Measurements from ENCODE around the gene PTPRD. TPM values are rescaled to one million over a fixed set of nuclear protein-coding genes. Genes with fewer than 3 reads are reported as not detected.

The PTPRD gene
- total and polyA plus RNA-seq, 3 experiments from 2014 or later, result 0.02 to 0.04 TPM; not detected in 1

GRCh38 chr9:10009401-10009800, 603.4 kb downstream of the PTPRD start:
- H3K4me1 Mint-ChIP-seq, result no peaks in the 10 kb centered on the region
- Histone ChIP-seq H3K4me1 (ENCODE audit: insufficient read depth, low read length) (no peaks in the 10 kb centered on the region), H3K27ac (ENCODE audit: low read depth, low read length) (no peak overlapping the region), H3K4me3 (ENCODE audit: low read length) (no peak overlapping the region), H3K36me3 (ENCODE audit: insufficient read depth, low read length) (no peaks in the 10 kb centered on the region), H3K27me3 (ENCODE audit: insufficient read depth, low read length, poor library complexity, severe bottlenecking) (no peaks in the 10 kb centered on the region), H3K9me3 (ENCODE audit: low read length) (no peaks in the 10 kb centered on the region)
- H3K9me3 Mint-ChIP-seq, result peaks cover 0 to 6% (median 4%) of the 10 kb centered on the region in 5 donors
- H3K27ac Mint-ChIP-seq, result no peak overlapping the region
- no peaks in the 10 kb centered on the region for H3K27me3 Mint-ChIP-seq
- no peaks in the 10 kb centered on the region for H3K36me3 Mint-ChIP-seq
- no peak overlapping the region for H3K4me3 Mint-ChIP-seq
- ChIA-PET POLR2A (no interaction called here), CTCF (no interaction called here)
- DNase-seq, result no peak

GRCh38 chr9:10008101-10008799, 604.6 kb downstream of the PTPRD start:
- Mint-ChIP-seq H3K4me1 (no peaks in the 10 kb centered on the region), H3K27me3 (no peaks in the 10 kb centered on the region), H3K27ac (no peak overlapping the region), H3K9me3 (peaks cover 0 to 6% (median 5%) of the 10 kb centered on the region in 5 donors), H3K4me3 (no peak overlapping the region), H3K36me3 (no peaks in the 10 kb centered on the region)
- H3K4me1 ChIP-seq (ENCODE audit: insufficient read depth, low read length), result no peaks in the 10 kb centered on the region
- no peak overlapping the region for H3K4me3 ChIP-seq (ENCODE audit: low read length)
- CTCF ChIA-PET, result no interaction called here
- POLR2A ChIA-PET, result no interaction called here
- no peaks in the 10 kb centered on the region for H3K27me3 ChIP-seq (ENCODE audit: insufficient read depth, low read length, poor library complexity, severe bottlenecking)
- DNase-seq, result no peak
- no peaks in the 10 kb centered on the region for H3K36me3 ChIP-seq (ENCODE audit: insufficient read depth, low read length)
- H3K27ac ChIP-seq (ENCODE audit: low read depth, low read length), result no peak overlapping the region
- H3K9me3 ChIP-seq (ENCODE audit: low read length), result no peaks in the 10 kb centered on the region

GRCh38 chr9:10007356-10007755, 605.4 kb downstream of the PTPRD start:
- H3K9me3 Mint-ChIP-seq, result peaks cover 0 to 9% (median 5%) of the 10 kb centered on the region in 5 donors
- Histone ChIP-seq H3K36me3 (ENCODE audit: insufficient read depth, low read length) (no peaks in the 10 kb centered on the region), H3K27me3 (ENCODE audit: insufficient read depth, low read length, poor library complexity, severe bottlenecking) (no peaks in the 10 kb centered on the region), H3K4me1 (ENCODE audit: insufficient read depth, low read length) (no peaks in the 10 kb centered on the region), H3K27ac (ENCODE audit: low read depth, low read length) (no peak overlapping the region), H3K4me3 (ENCODE audit: low read length) (no peak overlapping the region), H3K9me3 (ENCODE audit: low read length) (no peaks in the 10 kb centered on the region)
- no peaks in the 10 kb centered on the region for H3K27me3 Mint-ChIP-seq
- H3K4me3 Mint-ChIP-seq, result no peak overlapping the region
- no peaks in the 10 kb centered on the region for H3K36me3 Mint-ChIP-seq
- no peak overlapping the region for H3K27ac Mint-ChIP-seq
- no peaks in the 10 kb centered on the region for H3K4me1 Mint-ChIP-seq
- no peak for DNase-seq
- ChIA-PET CTCF (no interaction called here), POLR2A (no interaction called here)

- Histone ChIP-seq H3K36me3 (ENCODE audit: insufficient read depth, low read length) (no peaks in the 10 kb centered on the region), H3K27ac (ENCODE audit: low read depth, low read length) (no peak overlapping the region), H3K4me3 (ENCODE audit: low read length) (no peak overlapping the region), H3K27me3 (ENCODE audit: insufficient read depth, low read length, poor library complexity, severe bottlenecking) (no peaks in the 10 kb centered on the region), H3K9me3 (ENCODE audit: low read length) (no peaks in the 10 kb centered on the region), H3K4me1 (ENCODE audit: insufficient read depth, low read length) (no peaks in the 10 kb centered on the region)
- Mint-ChIP-seq H3K4me3 (no peak overlapping the region), H3K27ac (no peak overlapping the region), H3K36me3 (no peaks in the 10 kb centered on the region), H3K9me3 (peaks cover 0 to 10% (median 5%) of the 10 kb centered on the region in 5 donors), H3K27me3 (no peaks in the 10 kb centered on the region), H3K4me1 (no peaks in the 10 kb centered on the region)
- POLR2A ChIA-PET, result no interaction called here
- CTCF ChIA-PET, result no interaction called here
- DNase-seq, result no peak
Observed at GRCh38 chr9:10005206-10005605, 607.6 kb downstream of the PTPRD start.

- H3K27me3 Mint-ChIP-seq, result no peaks in the 10 kb centered on the region
Observed at GRCh38 chr9:10003047-10003446, 609.8 kb downstream of the PTPRD start.

GRCh38 chr9:10000669-10001068, 612.1 kb downstream of the PTPRD start:
- Mint-ChIP-seq H3K4me3 (no peak overlapping the region), H3K36me3 (no peaks in the 10 kb centered on the region), H3K27me3 (no peaks in the 10 kb centered on the region), H3K4me1 (no peaks in the 10 kb centered on the region), H3K9me3 (peaks cover 0 to 23% (median 10%) of the 10 kb centered on the region in 5 donors), H3K27ac (no peak overlapping the region)
- H3K27me3 ChIP-seq (ENCODE audit: insufficient read depth, low read length, poor library complexity, severe bottlenecking), result no peaks in the 10 kb centered on the region
- H3K27ac ChIP-seq (ENCODE audit: low read depth, low read length), result no peak overlapping the region
- ChIA-PET CTCF (no interaction called here), POLR2A (no interaction called here)
- no peak overlapping the region for H3K4me3 ChIP-seq (ENCODE audit: low read length)
- DNase-seq, result no peak
- H3K4me1 ChIP-seq (ENCODE audit: insufficient read depth, low read length), result no peaks in the 10 kb centered on the region
- no peaks in the 10 kb centered on the region for H3K9me3 ChIP-seq (ENCODE audit: low read length)
- no peaks in the 10 kb centered on the region for H3K36me3 ChIP-seq (ENCODE audit: insufficient read depth, low read length)

More at GRCh38 chr9:10003047-10003446, 609.8 kb downstream of the PTPRD start:
- H3K27ac ChIP-seq (ENCODE audit: low read depth, low read length), result no peak overlapping the region
- no peaks in the 10 kb centered on the region for H3K4me1 ChIP-seq (ENCODE audit: insufficient read depth, low read length)
- H3K4me3 ChIP-seq (ENCODE audit: low read length), result no peak overlapping the region
- H3K4me1 Mint-ChIP-seq, result no peaks in the 10 kb centered on the region
- peaks cover 0 to 15% (median 9%) of the 10 kb centered on the region in 5 donors for H3K9me3 Mint-ChIP-seq
- CTCF ChIA-PET, result no interaction called here
- no peak overlapping the region for H3K27ac Mint-ChIP-seq
- no peaks in the 10 kb centered on the region for H3K27me3 ChIP-seq (ENCODE audit: insufficient read depth, low read length, poor library complexity, severe bottlenecking)
- POLR2A ChIA-PET, result no interaction called here
- no peak for DNase-seq
- H3K36me3 ChIP-seq (ENCODE audit: insufficient read depth, low read length), result no peaks in the 10 kb centered on the region
- no peak overlapping the region for H3K4me3 Mint-ChIP-seq
- no peaks in the 10 kb centered on the region for H3K9me3 ChIP-seq (ENCODE audit: low read length)
- H3K36me3 Mint-ChIP-seq, result no peaks in the 10 kb centered on the region

- no peaks in the 10 kb centered on the region for H3K4me1 ChIP-seq (ENCODE audit: insufficient read depth, low read length)
- no peak for DNase-seq
Observed at GRCh38 chr9:9998491-9999287, 614.1 kb downstream of the PTPRD start.

GRCh38 chr9:9997585-9997984, 615.2 kb downstream of the PTPRD start:
- Mint-ChIP-seq H3K9me3 (peaks cover under 1 to 23% (median 9%) of the 10 kb centered on the region in 5 donors), H3K4me3 (no peak overlapping the region)
- CTCF ChIA-PET, result no interaction called here

More at GRCh38 chr9:9998491-9999287, 614.1 kb downstream of the PTPRD start:
- Mint-ChIP-seq H3K4me3 (no peak overlapping the region), H3K27me3 (no peaks in the 10 kb centered on the region), H3K4me1 (no peaks in the 10 kb centered on the region), H3K36me3 (no peaks in the 10 kb centered on the region), H3K27ac (no peak overlapping the region), H3K9me3 (peaks cover 0 to 28% (median 9%) of the 10 kb centered on the region in 5 donors)
- POLR2A ChIA-PET, result no interaction called here
- no peaks in the 10 kb centered on the region for H3K27me3 ChIP-seq (ENCODE audit: insufficient read depth, low read length, poor library complexity, severe bottlenecking)
- H3K36me3 ChIP-seq (ENCODE audit: insufficient read depth, low read length), result no peaks in the 10 kb centered on the region
- H3K4me3 ChIP-seq (ENCODE audit: low read length), result no peak overlapping the region
- no peaks in the 10 kb centered on the region for H3K9me3 ChIP-seq (ENCODE audit: low read length)
- no peak overlapping the region for H3K27ac ChIP-seq (ENCODE audit: low read depth, low read length)
- CTCF ChIA-PET, result no interaction called here

More at GRCh38 chr9:9997585-9997984, 615.2 kb downstream of the PTPRD start:
- H3K27me3 Mint-ChIP-seq, result no peaks in the 10 kb centered on the region
- H3K27ac Mint-ChIP-seq, result no peak overlapping the region
- Histone ChIP-seq H3K27ac (ENCODE audit: low read depth, low read length) (no peak overlapping the region), H3K4me1 (ENCODE audit: insufficient read depth, low read length) (no peaks in the 10 kb centered on the region), H3K9me3 (ENCODE audit: low read length) (no peaks in the 10 kb centered on the region), H3K27me3 (ENCODE audit: insufficient read depth, low read length, poor library complexity, severe bottlenecking) (no peaks in the 10 kb centered on the region), H3K4me3 (ENCODE audit: low read length) (no peak overlapping the region), H3K36me3 (ENCODE audit: insufficient read depth, low read length) (no peaks in the 10 kb centered on the region)
- POLR2A ChIA-PET, result no interaction called here
- no peak for DNase-seq
- no peaks in the 10 kb centered on the region for H3K36me3 Mint-ChIP-seq
- no peaks in the 10 kb centered on the region for H3K4me1 Mint-ChIP-seq
